Activated CD4-positive, alpha-beta T cell treated with anti-CD3 and anti-CD28 coated beads, Interleukin-2, Interleukin-6, amounts not matched to agents 100 ng/mL and 50 ng/mL, durations not matched to agents 16 hours and 8 hours (primary cell): Measurements from ENCODE around the gene SYCN.

Experiments
- DNase-seq: peaks from one replicate; pipeline ENCODE4 v3.0.0-alpha.2; 2020

The SYCN gene

DNA sequence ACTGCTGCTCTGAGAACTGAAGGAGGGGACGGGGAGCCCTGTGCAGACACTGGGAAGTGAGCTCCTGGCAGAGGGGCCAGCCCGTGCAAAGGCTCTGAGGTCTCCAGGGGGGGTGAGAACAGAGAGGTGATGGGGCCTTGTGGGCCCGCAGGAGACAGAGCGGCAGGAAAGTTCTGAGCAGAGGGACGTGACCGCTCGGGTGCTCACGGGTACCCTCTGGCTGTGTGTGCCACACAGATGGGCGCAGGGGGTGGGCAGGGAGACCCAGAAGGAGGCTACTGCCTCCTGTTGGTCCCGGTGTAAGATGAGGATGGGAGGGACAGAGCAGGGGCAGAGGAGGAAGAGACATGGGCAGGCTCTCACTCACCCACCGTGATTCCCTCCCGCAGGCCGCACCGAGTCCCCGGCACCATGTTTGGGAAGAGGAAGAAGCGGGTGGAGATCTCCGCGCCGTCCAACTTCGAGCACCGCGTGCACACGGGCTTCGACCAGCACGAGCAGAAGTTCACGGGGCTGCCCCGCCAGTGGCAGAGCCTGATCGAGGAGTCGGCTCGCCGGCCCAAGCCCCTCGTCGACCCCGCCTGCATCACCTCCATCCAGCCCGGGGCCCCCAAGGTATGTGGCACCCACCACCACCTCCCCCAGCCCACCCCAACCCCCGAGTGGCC is 34.8 kb downstream of the SYCN start:
- DNase-seq = no peak

DNA sequence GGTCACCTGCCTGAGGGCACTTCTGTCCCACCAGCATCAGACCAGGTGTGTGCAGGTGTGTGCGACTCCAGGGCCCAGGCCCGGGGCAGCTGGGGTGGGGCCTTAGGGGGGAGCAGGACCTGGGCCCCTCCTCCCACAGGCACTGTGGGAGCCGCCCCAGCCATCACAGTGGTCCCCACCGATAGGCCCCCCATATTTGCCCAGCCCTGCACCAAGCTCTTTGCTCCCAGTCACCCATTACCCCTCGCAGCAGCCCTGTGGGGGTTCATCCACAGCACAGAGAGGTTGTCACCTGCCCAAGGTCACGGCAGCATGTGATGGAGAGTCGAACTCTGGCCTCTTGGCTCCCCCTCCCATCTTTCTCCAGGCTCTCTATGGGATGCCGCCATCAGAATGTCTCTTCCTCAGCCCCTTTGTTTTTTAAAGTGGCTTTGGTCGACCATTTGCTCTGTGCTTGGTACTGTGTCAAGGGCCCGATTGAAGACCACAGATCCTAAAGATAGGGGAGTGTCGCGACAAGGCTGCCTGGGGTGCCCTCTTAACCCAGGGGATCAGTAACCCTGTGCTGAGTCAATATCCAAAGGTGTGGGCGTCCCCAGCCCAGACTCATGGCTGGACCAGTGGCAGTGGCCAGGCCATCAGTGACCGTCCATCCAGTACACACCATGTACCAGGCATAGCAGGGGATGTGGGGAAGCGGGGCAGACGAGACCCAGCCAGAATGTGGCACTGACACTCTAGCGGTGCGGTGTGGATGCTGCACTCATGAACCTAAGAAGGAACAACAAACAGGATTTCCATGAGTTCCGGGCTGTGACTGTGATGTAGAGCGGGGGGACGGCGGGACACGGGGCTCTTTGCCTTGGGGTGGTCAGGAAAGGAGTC is 35.6 kb downstream of the SYCN start:
- no peak for DNase-seq

DNA sequence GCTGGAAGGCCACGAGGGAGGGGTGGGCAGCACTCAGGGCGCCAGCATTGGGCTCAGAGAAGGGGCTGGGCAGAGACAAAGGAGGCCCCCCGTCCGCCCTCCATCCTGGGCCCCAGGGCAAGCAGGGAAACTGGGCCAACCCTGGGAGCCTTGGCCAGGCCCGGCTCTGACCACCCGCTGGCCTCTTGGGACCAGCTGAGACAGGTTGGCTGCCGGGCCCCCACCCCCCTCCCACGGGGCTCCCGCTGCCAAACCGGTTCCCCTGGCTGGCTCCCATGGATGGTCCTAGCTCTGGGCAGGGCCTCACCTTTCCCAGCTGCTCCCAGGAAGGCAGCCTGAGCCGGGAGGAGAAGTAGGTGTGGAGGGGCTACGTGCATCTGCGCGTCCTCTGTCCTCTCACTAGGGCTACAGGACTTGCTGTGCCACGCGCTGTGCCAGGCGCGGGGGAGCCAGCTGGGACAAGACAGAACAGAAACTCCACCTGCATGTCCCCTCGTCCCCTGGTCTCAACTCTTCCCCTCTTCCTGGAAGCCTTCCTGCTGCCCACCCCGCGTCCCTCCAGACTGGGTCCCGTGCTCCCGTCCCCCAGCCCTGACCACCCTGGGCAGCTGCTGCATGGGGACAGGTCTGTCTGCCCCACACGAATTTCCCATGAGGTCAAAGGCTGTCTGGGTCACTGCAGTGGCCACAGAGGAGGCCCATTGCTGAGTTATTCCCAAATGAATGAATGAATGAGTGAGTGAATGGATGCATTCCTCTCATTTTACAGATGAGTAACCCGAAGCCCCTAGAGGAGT is 36.4 kb downstream of the SYCN start:
- no peak for DNase-seq

DNA sequence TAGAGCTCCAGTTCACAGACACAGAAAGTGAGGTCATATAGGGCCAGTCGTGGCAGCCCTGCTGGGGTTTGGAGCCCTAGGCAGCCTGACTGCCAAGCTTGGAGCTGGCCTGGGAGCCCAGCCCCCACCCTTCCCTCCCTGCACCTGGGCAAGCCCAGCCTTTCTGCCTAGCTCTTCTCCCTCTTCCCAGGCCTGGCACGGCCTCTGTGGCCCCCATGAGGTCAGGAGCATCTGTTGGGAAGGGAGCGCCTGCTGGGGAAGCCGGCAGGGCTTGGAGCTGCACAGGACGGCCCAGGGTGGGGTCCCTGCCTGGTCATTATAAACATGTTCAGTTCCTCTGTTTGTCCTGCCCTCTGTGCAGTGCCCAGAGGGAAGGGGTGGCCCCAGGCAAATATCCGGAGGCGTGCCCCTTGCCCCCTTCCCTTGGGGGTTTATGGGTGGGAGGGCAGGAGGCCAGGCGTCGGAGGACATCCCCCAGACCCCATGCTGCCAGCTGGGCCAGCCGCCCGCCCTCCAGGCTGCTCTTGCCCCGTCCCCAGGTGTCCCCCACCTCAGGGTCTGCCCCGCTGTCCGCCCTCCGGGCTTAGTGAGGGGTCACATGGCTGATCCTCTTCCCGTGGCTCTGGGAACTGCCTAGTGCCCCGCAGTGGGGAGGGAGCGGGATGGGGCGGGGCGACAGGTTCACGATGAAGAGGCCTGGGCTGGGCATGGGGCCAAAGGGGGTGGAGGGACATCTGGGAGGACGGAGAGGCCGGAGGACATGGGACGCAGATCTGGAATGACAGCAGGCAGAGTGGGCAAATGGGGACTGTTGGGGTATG is 37.3 kb downstream of the SYCN start:
- DNase-seq = no peak

DNA sequence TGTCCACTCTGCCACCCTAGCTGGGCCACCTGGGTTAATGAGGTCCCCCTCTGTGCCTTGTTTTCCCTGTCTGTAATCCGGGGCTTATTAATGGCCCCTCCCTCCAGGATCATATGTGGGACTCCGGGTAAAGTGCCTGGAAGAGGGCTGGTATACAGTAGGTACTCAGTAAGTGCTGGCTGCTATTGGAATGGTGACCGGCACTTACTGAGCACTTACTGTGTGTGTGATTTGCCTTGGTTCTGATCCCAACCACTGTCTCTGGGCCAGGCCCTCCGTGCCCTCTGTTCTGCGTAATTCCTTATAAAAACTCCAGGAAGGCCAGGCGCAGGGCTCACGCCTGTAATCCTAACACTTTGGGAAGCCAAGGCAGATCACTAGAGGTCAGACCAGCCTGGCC is 38.2 kb downstream of the SYCN start:
- DNase-seq = no peak

DNA sequence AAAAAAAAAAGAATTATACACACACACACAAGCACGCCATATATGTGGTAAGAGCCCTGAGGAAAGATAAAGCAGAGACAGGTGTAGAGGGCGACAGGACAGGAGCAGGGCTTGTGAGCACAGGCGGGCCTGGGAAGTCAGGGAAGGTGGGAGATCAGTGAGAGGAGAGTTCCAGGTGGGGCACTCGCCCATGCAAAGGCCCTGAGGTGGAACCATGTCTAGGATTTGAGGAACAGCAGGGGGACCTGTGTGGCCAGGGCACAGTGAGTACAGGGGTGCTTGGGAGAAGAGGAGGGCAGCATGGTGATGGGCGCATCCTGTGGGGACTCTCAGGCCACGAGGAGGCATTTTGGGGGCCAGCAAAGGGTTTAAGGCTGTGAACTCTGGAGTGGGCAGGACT is 39.8 kb downstream of the SYCN start:
- DNase-seq = no peak

DNA sequence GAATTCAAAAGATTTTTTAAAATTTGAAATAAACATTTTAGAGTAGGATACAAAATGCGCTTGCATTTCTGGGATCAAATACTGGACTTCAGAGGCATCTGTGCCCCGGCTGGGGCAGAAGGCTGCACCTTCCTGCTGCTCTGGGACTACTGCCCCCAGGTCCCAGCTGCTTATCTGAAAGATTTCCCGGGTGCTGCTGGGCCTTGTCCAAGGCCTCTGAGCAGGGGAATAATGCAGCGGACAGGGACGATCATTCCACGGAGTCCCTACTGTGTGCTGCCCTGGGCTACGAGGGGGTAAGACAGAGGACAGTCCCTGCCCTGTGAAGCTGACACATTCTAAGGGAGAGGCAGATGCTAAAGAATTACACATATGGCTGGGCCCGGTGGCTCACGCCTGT is 40.4 kb downstream of the SYCN start:
- no peak for DNase-seq

DNA sequence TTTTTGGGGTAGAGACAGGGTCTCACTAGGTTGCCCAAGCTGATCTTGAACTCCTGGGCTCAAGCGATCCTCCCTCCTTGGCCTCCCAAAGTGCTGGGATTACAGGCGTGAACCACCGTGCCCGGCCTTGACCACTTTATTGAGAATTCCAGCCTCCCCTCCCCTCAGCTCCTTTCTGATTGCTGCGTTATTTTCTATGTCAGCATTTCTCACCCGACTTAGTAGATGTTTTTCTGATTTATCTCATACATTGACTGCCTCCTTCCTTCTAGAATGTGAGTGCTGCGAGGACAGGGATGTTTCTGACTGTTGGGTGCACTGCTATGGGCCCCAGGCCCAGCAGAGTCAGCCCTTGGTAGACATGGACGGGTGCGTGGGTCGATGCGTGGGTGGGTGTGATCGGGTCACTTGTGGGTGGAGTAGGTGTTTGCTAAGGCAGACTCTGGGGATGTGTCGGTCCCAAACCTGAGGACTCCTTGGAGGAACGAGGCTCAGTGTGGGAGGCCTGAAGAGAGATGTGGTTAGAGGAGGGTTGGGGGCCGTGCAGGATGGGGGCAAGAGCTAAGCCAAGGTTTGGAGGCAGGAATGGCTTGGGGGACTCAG is 41.5 kb downstream of the SYCN start:
- no peak for DNase-seq

DNA sequence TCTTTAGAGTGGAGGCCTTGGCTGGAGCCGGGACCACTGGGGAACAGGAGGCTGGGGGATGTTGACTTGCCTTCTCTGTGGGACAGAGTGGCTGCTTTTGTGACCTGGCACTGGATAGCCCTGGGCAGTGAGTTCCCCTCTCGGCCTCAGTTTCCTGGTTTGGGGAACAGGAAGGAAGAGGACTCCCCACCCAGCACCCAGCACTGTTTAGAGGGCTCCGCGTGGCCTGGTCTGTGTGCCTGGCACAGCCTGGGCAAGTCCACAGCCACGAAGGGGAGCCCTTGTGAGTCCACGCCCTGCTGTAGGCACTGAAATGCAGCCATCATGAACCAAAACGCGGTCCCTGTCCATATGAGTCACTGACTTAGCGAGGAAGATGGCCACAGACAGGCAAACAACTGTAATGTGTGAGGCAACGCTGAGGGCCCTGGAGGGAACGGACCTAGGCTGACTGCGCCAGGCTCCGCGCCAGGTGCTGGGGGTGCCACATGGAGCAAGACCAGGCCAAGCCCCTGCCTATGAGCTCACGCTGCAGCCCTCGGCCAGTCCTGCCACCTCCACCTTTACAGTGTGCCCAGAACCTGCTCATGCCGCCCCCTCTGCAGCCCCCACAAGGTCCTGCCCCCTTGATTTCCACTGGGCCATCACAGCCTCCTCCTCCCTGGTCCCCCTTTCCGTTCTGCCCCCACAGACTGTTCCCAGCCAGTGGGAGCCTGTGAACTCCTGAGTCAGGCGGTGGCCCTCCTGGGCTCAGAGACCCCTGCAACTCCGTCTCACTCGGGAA is 43.0 kb downstream of the SYCN start:
- DNase-seq = no peak

DNA sequence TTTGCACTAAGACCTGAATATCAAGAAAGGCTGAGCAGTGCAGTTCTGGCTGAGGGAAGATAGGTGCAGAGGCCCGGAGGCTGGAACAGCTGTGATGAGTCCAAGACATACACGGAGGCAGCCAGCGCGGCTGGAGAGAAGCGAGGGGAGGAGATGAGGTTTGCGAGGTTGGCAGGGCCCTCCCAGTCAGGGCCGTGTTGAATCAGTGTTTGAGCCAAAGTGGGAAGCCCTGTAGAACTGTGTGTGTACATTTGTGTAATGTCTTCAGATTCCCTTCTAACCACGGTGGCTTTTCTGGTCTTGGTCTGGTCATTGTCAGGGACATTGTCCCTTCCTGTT is 43.6 kb downstream of the SYCN start:
- no peak for DNase-seq

DNA sequence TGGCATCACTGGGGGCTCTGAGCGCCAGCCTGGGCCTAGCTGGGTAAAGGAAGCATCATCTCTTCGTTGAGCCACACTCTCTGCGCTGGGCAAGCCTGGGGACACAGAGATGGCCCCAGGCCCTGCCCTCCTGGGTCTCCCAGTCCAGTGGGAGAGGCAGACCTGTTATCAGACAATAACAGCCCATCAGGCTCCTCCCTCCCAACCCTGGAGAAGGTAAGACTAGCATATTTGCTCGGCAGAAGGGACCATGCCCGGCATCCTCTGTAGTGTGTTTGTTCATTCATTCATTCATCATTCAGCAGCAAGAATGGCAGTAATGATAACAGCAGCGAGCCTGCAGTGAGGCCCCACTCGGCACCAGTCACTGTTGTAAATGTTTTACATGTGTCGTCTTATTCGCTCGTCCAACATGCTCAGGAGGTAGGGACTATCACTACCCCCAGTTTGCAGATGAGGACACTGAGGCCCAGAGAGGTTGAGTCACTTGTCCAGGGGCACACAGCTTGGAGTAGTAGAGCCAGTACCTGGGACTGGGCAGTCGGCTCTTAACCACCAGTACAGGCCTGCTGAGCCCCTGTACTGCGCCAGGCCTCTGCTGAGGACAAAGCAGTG is 45.3 kb downstream of the SYCN start:
- DNase-seq = no peak

DNA sequence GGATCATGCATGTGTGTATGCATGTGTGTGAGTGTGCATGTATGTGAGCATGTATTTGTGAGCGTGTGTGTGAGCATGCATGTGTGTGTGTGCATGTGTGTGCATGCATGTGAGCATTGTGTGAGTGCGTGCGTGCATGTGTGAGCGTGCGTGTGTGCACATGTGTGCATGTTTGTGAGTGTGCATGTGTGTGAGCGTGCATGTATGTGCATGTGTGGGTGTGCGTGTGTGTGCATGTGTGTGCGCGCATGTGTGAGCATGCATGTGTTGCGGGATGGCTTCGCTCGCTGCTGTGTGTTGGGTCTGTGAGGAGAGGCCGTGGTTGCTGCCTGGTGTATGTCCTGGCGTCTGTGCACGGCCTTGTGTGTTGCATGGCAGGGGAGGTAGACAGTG is 46.1 kb downstream of the SYCN start:
- DNase-seq = no peak

DNA sequence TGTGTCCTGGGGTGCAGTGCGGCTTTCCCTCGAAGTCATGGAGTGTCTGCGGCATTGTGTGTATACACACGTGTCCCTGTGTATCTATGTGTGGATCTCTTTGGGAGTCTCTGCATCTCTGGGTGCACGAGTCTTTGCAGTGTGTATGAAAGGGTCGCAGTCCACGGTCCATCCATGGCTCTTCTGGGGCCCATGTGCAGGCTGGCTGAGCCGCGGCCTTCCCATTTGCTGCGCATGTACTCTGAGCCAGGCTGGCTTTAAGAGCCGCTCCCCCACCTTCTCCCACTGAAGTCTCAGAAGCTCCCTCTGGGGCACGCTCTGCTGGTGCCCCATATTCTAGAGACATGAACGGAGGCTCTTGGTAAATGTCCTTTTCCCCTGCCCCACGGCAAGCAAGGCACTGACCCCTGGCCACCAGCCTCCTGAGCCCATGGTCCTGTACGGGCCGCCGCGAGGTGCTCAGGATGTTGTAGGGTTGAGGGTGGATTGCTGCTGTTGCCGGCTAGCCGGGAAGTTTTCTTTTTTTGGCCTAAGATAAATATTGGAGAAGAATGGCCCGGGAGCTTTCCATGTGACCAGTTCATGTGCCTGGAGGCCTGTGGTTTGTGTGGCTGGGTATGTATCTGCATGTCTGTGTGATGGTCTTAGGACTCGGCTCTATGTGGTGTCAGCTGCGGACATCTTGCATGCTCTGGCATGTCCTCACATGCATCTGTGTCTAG is 46.6 kb downstream of the SYCN start:
- DNase-seq = no peak

DNA sequence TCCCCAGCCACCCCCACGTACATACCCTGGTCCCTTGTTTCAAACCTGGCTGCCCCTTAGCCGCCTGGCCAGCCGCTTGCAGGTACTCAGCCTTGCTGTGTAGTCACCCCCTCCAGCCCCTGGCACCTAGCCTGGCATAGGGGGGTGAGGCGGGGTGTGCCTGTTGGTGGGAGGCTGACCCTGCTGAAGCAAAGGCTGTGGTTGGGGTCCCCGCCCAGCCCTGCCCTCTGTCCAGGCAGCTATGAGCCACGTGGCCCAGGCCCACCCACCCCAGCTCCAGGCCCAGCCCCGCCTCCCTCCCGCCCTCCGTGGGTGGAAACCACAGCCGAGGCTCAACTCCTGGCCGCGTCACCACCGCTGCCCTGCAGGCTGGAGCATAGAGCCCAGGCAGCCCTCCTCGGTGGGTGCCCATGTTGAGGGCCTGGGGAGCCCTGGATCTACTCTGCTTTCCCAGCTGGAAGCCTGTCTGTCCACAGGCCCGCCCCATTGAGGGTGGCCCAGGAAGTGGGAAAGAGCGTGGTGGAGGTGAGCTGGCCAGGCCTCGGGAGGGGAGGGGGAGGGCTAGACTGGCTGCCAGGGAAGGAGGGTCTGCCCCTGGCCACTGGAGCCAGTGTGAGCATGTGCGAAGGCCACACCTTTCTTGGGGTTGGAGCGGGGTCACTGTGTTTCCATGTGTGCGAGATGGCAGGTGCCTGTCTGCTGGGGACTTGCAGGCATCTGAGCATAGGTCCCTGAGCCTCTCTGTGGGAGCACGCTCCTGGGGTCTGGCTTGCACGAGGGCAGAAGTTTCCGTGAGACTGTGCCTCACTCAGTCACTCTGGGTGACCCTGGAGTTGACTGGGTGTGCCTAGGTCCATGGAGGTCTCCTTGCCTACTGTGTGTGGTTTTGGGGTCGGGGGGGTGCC is 47.5 kb downstream of the SYCN start:
- no peak for DNase-seq

DNA sequence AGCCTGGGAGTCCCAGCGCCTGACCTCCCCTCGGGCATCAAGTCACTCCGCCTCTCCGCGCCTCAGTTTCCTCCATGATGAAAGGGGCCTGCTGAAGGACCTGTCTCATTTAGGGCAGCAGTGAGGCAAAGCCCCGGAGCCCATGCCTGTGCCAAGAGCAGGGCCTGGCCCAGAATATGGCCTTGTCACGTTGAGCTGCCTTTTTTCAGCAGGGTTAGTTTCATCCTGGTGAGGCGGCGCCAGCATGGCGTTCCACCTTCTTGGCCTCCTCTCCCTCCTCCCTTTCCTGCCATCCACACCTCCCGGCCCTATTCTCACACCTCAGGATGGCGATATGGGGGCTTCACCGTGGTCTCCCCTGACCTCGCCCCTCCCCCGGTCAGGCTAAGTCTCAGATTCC is 48.3 kb downstream of the SYCN start:
- DNase-seq = no peak

DNA sequence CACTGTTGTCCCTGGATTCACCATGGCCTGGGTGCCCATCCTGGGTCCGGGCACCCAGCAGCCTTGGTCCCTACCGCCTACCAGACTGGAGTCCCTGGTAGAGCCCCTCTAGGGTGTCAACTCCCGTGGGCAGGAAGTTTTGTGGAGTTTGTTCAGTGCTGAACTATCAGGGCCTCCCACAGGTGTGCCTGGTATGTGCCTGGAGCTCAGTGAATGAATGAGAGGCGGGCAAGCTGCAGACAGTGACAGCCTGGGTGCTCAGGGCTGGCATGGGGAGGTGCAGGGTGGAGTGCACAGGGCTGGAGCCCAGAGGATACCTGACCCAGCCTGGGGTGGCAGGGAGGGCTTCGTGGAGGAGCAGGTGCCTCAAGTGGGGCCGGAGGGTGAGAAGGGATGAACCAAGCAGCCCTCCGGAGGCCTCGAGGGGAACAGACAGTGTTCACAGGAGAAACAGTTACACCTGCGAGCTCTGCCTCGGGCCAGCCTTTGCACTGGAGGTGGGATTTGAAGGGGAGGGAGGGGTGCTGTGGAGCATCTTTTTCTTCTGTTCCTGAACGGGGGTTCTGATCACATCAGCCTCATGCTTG is 48.9 kb downstream of the SYCN start:
- DNase-seq = no peak

DNA sequence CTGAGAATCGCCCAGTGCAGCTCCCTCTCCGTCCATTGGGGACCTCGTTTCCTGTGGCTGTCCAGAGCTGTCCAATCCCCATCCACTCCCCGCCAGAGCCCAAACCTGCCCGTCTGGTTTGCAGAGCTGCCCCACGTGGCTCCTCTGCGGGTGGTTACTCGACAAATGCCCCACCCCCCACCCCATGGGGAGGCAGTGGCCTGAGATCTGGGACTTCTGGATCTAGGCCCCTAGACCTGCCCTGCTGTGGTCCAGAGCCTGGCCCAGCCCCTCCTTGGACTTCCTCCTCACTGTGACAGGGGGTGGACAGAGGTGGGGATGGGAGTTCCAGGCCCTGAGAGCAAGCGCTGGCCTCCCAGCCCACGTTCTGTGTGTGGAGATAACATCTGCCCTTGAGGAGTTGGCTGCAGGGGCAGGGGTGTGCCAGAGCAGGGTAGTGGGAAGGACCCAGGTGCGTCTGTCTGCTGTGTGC is 49.4 kb downstream of the SYCN start:
- no peak for DNase-seq

DNA sequence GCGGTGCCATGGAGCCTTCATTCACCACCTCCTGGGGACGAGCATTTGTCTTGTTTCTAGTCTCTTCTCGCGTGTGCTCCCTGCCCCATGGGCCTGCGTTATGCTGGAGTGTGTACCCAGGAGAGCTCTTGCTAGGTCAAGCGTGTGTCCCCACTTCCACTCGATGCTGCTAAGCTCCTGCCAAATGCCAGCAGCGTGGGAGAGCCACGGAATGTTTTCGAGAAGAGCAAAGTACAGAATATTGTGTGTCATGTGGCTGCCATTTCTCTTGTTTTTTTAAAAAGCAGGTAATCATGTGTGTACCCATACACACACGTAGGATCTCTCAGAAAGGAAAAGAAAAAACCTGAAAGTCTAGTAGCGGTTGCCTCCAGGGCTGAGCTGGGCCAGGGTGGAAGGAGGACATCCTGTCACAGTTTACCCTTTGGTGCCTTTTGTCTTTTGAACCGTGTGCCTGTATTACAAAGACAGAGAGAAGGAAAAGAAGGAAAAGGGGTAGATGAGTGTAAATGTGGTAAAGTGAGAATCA is 49.9 kb downstream of the SYCN start:
- no peak for DNase-seq
